ENCODE data around the gene EIF4G1.

DNA sequence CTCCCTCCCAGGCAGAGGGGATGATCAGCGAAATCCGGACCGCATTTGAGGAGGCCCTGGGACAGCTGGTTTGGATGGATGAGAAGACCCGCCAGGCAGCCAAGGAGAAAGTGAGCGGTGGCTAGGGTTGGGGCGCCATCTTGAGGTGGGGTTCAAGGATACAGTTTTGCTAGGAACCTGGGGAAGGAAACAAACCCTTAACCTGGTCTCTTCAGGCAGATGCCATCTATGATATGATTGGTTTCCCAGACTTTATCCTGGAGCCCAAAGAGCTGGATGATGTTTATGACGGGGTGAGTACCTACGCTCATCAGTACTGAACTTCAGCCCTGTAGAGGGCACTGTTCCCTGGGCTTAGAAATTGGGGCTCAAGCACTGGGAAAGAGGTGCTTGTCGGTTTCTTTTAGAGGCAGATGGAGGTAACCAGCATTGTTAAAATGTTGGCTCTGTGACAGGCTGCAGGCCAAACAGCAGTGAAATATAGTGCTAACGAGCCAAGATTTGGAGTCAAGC is 24.9 kb upstream of the EIF4G1 start:
- TF ChIP-seq, protein P1, sequence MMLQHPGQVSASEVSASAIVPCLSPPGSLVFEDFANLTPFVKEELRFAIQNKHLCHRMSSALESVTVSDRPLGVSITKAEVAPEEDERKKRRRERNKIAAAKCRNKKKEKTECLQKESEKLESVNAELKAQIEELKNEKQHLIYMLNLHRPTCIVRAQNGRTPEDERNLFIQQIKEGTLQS (IDR thresholded peaks at IDR 0.05) = no peak
- TF ChIP-seq YY1 (IDR thresholded peaks at IDR 0.05; ENCODE audit: extremely low read depth, insufficient replicate concordance, low read depth, low read length) (no peak), POLR2AphosphoS5 (IDR thresholded peaks at IDR 0.05; ENCODE audit: low read depth, low read length) (no peak), SIN3A (IDR thresholded peaks at IDR 0.05; ENCODE audit: low read depth) (no peak), EZH2 (IDR thresholded peaks at IDR 0.05) (no peak), ZFX (IDR thresholded peaks at IDR 0.05) (no peak)
- TF ChIP-seq, protein P2, sequence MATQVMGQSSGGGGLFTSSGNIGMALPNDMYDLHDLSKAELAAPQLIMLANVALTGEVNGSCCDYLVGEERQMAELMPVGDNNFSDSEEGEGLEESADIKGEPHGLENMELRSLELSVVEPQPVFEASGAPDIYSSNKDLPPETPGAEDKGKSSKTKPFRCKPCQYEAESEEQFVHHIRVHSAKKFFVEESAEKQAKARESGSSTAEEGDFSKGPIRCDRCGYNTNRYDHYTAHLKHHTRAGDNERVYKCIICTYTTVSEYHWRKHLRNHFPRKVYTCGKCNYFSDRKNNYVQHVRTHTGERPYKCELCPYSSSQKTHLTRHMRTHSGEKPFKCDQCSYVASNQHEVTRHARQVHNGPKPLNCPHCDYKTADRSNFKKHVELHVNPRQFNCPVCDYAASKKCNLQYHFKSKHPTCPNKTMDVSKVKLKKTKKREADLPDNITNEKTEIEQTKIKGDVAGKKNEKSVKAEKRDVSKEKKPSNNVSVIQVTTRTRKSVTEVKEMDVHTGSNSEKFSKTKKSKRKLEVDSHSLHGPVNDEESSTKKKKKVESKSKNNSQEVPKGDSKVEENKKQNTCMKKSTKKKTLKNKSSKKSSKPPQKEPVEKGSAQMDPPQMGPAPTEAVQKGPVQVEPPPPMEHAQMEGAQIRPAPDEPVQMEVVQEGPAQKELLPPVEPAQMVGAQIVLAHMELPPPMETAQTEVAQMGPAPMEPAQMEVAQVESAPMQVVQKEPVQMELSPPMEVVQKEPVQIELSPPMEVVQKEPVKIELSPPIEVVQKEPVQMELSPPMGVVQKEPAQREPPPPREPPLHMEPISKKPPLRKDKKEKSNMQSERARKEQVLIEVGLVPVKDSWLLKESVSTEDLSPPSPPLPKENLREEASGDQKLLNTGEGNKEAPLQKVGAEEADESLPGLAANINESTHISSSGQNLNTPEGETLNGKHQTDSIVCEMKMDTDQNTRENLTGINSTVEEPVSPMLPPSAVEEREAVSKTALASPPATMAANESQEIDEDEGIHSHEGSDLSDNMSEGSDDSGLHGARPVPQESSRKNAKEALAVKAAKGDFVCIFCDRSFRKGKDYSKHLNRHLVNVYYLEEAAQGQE (IDR thresholded peaks at IDR 0.05; ENCODE audit: low read depth) = no peak
- TF ChIP-seq, protein P3, sequence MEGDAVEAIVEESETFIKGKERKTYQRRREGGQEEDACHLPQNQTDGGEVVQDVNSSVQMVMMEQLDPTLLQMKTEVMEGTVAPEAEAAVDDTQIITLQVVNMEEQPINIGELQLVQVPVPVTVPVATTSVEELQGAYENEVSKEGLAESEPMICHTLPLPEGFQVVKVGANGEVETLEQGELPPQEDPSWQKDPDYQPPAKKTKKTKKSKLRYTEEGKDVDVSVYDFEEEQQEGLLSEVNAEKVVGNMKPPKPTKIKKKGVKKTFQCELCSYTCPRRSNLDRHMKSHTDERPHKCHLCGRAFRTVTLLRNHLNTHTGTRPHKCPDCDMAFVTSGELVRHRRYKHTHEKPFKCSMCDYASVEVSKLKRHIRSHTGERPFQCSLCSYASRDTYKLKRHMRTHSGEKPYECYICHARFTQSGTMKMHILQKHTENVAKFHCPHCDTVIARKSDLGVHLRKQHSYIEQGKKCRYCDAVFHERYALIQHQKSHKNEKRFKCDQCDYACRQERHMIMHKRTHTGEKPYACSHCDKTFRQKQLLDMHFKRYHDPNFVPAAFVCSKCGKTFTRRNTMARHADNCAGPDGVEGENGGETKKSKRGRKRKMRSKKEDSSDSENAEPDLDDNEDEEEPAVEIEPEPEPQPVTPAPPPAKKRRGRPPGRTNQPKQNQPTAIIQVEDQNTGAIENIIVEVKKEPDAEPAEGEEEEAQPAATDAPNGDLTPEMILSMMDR (IDR thresholded peaks at IDR 0.05 in 2 of 3, conservative IDR thresholded peaks at IDR 0.05 in 1 of 3; ENCODE audit: borderline replicate concordance in 1 of 3, insufficient read depth in 1 of 3, low read depth in 2 of 3, low read length in 2 of 3) = peak; percentile 75 to 97 (median 90)

Measured in HCT116 (cell line).